H7 (cell line): ENCODE data around the gene NHLRC4. TPM values are rescaled to one million over a fixed set of nuclear protein-coding genes. Genes with fewer than 3 reads are reported as not detected.

Experiments used
- DNase-seq: peaks from one replicate; pipeline ENCODE4 v3.0.0; 2012
- H3K27me3 ChIP-seq: 2 replicates; pipeline ENCODE4 v1.6.0; 2011; ENCODE audit warnings: mild to moderate bottlenecking, low read length; ENCODE audit not compliant: control insufficient read depth, insufficient read depth
- H3K36me3 ChIP-seq: replicated peaks from 2 replicates; pipeline ENCODE4 v1.5.1; 2011; ENCODE audit warnings: low read length; ENCODE audit not compliant: control insufficient read depth, insufficient read depth
- H3K4me3 ChIP-seq: 2 replicates; pipeline ENCODE4 v1.5.1; 2011; ENCODE audit warnings: low read depth, mild to moderate bottlenecking, control low read depth, low read length, moderate library complexity; ENCODE audit not compliant: insufficient read depth
- total RNA-seq: library from RNA; depleted of rRNA; stranded (reverse); fragments of >200 nt; shearing (Covaris generic); gene quantifications from 2 replicates; pipeline ENCODE4 v1.2.3, GENCODE V29; 2014

NHLRC4 gene
- total RNA-seq, 1 experiment from 2014 or later, result 1.1 TPM

GRCh38 chr16:526181-527014 is 40.4 kb upstream of the NHLRC4 start:
- Histone ChIP-seq H3K27me3 (no peaks in the 10 kb centered on the region), H3K4me3 (peak overlapping the region; percentile 84), H3K36me3 (peaks cover 2% of the 10 kb centered on the region; the same call in 1 of the 2 replicates)
- peak; percentile 88 for DNase-seq

GRCh38 chr16:527015-527903 is 39.5 kb upstream of the NHLRC4 start, which contains the start of gene CAPN15:
Gene CAPN15 (plus strand): TSS chr16:527712. CDS start chr16:546839, 19,127 bp downstream.
- H3K27me3 ChIP-seq, result no peaks in the 10 kb centered on the region
- peak; percentile 97 for DNase-seq
- H3K36me3 ChIP-seq, result peaks cover 2% of the 10 kb centered on the region; the same call in 1 of the 2 replicates
- peak within 1 kb of the TSS; percentile 84 for H3K4me3 ChIP-seq

GRCh38 chr16:528111-529011 is 38.4 kb upstream of the NHLRC4 start:
- peak; percentile 84 for DNase-seq
- peak overlapping the region; percentile 76 for H3K4me3 ChIP-seq
- peaks cover 2% of the 10 kb centered on the region; the same call in 1 of the 2 replicates for H3K36me3 ChIP-seq
- no peaks in the 10 kb centered on the region for H3K27me3 ChIP-seq

GRCh38 chr16:529012-529575 is 37.7 kb upstream of the NHLRC4 start:
- H3K27me3 ChIP-seq, result no peaks in the 10 kb centered on the region
- no peak for DNase-seq
- H3K36me3 ChIP-seq, result peaks cover 2% of the 10 kb centered on the region; the same call in 1 of the 2 replicates
- H3K4me3 ChIP-seq, result peak overlapping the region; percentile 76

- no peak for DNase-seq
- Histone ChIP-seq H3K27me3 (no peaks in the 10 kb centered on the region), H3K36me3 (peaks cover 2% of the 10 kb centered on the region; the same call in 1 of the 2 replicates), H3K4me3 (no peak overlapping the region)
Observed at GRCh38 chr16:530111-530817, 36.5 kb upstream of the NHLRC4 start.

- DNase-seq, result no peak
- Histone ChIP-seq H3K36me3 (peaks cover 2% of the 10 kb centered on the region), H3K4me3 (no peak overlapping the region), H3K27me3 (no peaks in the 10 kb centered on the region)
Observed at GRCh38 chr16:531494-532125, 35.2 kb upstream of the NHLRC4 start.

GRCh38 chr16:533391-534123 is 33.2 kb upstream of the NHLRC4 start:
- H3K4me3 ChIP-seq, result no peak overlapping the region
- peaks cover 2% of the 10 kb centered on the region for H3K36me3 ChIP-seq
- H3K27me3 ChIP-seq, result no peaks in the 10 kb centered on the region
- DNase-seq, result peak; percentile 90

- H3K36me3 ChIP-seq, result peaks cover 2% of the 10 kb centered on the region
Observed at GRCh38 chr16:534135-534534, 32.7 kb upstream of the NHLRC4 start.

GRCh38 chr16:534856-535445 is 31.9 kb upstream of the NHLRC4 start:
- DNase-seq, result peak; percentile 72
- no peaks in the 10 kb centered on the region for H3K27me3 ChIP-seq

More at GRCh38 chr16:534135-534534, 32.7 kb upstream of the NHLRC4 start:
- no peak overlapping the region for H3K4me3 ChIP-seq
- H3K27me3 ChIP-seq, result no peaks in the 10 kb centered on the region
- DNase-seq, result peak; percentile 73

GRCh38 chr16:535446-536405 is 31.1 kb upstream of the NHLRC4 start:
- H3K27me3 ChIP-seq, result no peaks in the 10 kb centered on the region
- no peaks in the 10 kb centered on the region; the same call in 1 of the 2 replicates for H3K36me3 ChIP-seq
- no peak overlapping the region for H3K4me3 ChIP-seq
- peak; percentile 69 for DNase-seq

More at GRCh38 chr16:534856-535445, 31.9 kb upstream of the NHLRC4 start:
- Histone ChIP-seq H3K4me3 (no peak overlapping the region), H3K36me3 (peaks cover under 1% of the 10 kb centered on the region)

GRCh38 chr16:536746-537145 is 30.1 kb upstream of the NHLRC4 start:
- no peak for DNase-seq
- no peaks in the 10 kb centered on the region for H3K27me3 ChIP-seq
- H3K36me3 ChIP-seq, result no peaks in the 10 kb centered on the region; the same call in 1 of the 2 replicates
- no peak overlapping the region for H3K4me3 ChIP-seq
